ENCODE results near the gene DHX8. TPM values are rescaled to one million over a fixed set of nuclear protein-coding genes. Genes with fewer than 3 reads are reported as not detected.

DHX8 gene
- 50.5 TPM for total RNA-seq

DNA sequence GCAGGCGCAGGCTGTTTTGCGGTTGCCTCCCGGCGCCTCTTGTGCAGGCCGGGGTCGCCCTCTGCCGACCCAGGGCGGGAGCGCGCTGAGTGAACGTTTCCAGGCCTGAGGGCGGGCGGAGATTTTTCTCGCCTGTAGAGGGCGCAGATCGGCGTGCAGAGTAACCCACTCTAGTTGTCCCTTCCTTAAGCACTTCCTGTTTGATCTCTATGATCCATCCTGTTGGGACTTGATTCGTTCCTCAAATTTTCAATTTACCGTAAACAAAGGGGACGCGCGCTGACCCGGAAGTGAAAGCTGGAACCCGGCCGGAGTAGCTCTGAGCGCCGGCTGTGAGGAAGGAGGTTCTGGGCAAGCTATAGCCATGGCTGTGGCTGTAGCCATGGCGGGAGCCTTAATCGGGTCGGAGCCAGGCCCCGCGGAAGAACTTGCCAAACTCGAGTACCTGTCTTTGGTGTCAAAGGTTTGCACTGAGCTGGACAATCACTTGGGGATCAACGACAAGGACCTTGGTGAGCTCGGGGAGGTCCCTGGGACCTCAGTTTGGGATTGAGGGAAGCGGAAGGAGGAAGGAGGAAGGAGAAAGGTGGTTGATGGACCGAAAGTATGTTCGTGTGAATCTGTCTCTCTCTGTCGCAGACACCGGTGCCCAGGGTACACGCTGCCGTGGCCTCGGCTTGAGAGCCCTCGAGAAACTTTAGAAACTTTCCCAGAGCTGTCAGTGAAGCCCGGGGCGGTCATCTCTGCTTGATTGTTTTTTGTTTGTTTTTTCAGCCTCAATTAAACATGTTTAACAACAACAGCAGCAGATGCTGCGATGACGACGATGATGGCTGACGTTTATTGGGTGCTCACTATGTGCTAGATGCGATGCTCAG lies at the start of gene DHX8:
TSS of gene DHX8 (plus strand) at position 302 of the 878 bp plus-strand sequence. CDS start at position 365, 63 bp downstream.

DNA sequence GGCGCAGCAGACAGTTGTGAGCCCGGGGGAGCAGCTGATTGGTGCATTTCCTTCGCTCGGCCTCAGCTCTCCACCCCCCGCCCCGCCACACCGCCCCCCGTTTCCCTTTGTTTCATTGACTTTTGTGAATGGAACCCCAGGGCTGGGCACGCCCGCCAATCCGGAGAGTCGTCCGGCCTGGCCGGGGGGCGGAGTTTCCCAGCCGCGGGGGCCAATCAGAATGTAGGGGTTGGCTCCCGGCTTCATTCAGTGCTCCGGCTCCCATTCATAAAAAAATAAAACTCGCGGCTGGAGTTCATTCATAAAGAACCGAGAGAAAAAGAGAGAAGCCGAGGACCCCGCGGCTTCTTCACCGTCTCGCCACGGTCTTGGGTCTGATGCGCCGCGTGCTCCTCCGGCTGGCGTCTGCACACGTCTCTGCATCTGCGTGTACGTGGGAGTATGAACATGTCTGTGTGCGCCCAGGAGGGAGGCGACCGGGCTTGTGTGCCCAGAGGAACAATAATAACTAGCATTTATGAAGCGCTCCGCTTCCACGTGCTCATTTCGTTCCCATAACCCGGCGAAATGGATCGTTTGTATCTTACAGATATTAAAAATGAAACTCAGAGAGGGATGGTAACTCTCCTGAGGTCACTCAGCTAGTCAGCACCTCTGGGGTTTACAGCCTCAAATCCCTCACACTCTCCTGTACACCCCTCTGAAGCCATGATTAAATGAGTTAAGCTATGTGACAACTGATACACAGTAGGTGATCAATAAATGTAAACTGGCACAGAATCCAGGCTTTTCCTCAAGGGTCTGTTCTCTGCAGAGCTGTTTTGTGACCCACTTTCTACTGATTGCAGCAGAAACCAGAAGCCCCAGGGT lies 62.8 kb downstream of the DHX8 start, which contains the start of gene ETV4:
TSS of gene ETV4 (minus strand) at position 22 of the 870 bp plus-strand sequence. CDS start 723 bp downstream, outside the sequence.

Other genes with a start within 250 kb of the DHX8 start
- gene RNU2-1, start 250.0 kb upstream of the DHX8 start, total RNA-seq, result not detected
- gene ARL4D, start 85.0 kb upstream of the DHX8 start, total RNA-seq, result 79.6 TPM
- 1.1 TPM for gene ETV4, start 62.4 kb downstream of the DHX8 start, total RNA-seq
- gene MEOX1, start 177.9 kb downstream of the DHX8 start, total RNA-seq, result 7.9 TPM

Measured in camera-type eye (tissue), 1 donor.